Transverse colon (tissue), 4 donors: Measurements from ENCODE around the gene TAL1.

ENCODE experiments used
- CTCF ChIP-seq, 5 experiments: fragments of 200-600 bp in 3 of 5; fragments of 450-650 bp in 2 of 5; sonication (generic) in 3 of 5; IDR thresholded peaks; 1 replicate in 2 of 5; 2 replicates in 3 of 5; pipeline ENCODE4 v1.5.1; 2016 to 2017; ENCODE audit warnings: antibody characterized with exemption in 5 of 5, inconsistent platforms in 3 of 5, mild to moderate bottlenecking in 2 of 5, moderate library complexity in 1 of 5
- EP300 ChIP-seq: sonication (generic); formaldehyde crosslinking; IDR thresholded peaks from one replicate; pipeline ENCODE4 v1.6.1; 2017; ENCODE audit warnings: antibody characterized with exemption, low read depth
- POLR2A ChIP-seq: fragments of 450-650 bp; IDR thresholded peaks from one replicate; pipeline ENCODE4 v1.6.1; 2016; ENCODE audit warnings: antibody characterized with exemption, mild to moderate bottlenecking, moderate library complexity
- POLR2AphosphoS5 ChIP-seq, 3 donors: sonication (generic); formaldehyde crosslinking; IDR thresholded peaks; one replicate each; pipeline ENCODE4 v1.6.1; 2016; ENCODE audit warnings: antibody characterized with exemption in 3 of 3

- TF ChIP-seq CTCF (IDR thresholded peaks at IDR 0.05) (no peak), POLR2A (no peak), POLR2AphosphoS5 (IDR thresholded peaks at IDR 0.05) (no peak), EP300 (no peak)
Observed at GRCh38 chr1:47209725-47210325, 22.2 kb downstream of the TAL1 start.
